ENCODE measurements around the gene MAGEL2. TPM values are rescaled to one million over a fixed set of nuclear protein-coding genes. Genes with fewer than 3 reads are reported as not detected.

MAGEL2 gene
- polyA plus RNA-seq, 1 of the 3 experiments (the other 2 are of a cell fraction) = 0.03 TPM

- no peaks in the 10 kb centered on the region for H3F3A ChIP-seq (replicated peaks; ENCODE audit: insufficient read depth)
- TF ChIP-seq, protein P1, sequence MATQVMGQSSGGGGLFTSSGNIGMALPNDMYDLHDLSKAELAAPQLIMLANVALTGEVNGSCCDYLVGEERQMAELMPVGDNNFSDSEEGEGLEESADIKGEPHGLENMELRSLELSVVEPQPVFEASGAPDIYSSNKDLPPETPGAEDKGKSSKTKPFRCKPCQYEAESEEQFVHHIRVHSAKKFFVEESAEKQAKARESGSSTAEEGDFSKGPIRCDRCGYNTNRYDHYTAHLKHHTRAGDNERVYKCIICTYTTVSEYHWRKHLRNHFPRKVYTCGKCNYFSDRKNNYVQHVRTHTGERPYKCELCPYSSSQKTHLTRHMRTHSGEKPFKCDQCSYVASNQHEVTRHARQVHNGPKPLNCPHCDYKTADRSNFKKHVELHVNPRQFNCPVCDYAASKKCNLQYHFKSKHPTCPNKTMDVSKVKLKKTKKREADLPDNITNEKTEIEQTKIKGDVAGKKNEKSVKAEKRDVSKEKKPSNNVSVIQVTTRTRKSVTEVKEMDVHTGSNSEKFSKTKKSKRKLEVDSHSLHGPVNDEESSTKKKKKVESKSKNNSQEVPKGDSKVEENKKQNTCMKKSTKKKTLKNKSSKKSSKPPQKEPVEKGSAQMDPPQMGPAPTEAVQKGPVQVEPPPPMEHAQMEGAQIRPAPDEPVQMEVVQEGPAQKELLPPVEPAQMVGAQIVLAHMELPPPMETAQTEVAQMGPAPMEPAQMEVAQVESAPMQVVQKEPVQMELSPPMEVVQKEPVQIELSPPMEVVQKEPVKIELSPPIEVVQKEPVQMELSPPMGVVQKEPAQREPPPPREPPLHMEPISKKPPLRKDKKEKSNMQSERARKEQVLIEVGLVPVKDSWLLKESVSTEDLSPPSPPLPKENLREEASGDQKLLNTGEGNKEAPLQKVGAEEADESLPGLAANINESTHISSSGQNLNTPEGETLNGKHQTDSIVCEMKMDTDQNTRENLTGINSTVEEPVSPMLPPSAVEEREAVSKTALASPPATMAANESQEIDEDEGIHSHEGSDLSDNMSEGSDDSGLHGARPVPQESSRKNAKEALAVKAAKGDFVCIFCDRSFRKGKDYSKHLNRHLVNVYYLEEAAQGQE (IDR thresholded peaks at IDR 0.05; ENCODE audit: low read depth, low read length) = no peak
- TF ChIP-seq TAF1 (IDR thresholded peaks at IDR 0.05; ENCODE audit: borderline replicate concordance, low read depth, low read length) (no peak), RAD21 (IDR thresholded peaks at IDR 0.05; ENCODE audit: low read length) (no peak), SMC3 (IDR thresholded peaks at IDR 0.05; ENCODE audit: low read depth, low read length) (no peak), GATA2 (CRISPR knock-in tag; IDR thresholded peaks at IDR 0.05) (no peak), EZH2phosphoT487 (IDR thresholded peaks at IDR 0.05; ENCODE audit: borderline replicate concordance, low read depth) (no peak), RFX5 (IDR thresholded peaks at IDR 0.05; ENCODE audit: low read length) (no peak), PBX3 (IDR thresholded peaks at IDR 0.05) (no peak), GABPA (IDR thresholded peaks at IDR 0.05; ENCODE audit: low read depth) (no peak), IRF3 (IDR thresholded peaks at IDR 0.05; ENCODE audit: low read depth, low read length) (no peak), ELF1 (IDR thresholded peaks at IDR 0.05) (no peak), SIN3A (IDR thresholded peaks at IDR 0.05; ENCODE audit: borderline replicate concordance, low read depth, low read length) (no peak), CHD2 (IDR thresholded peaks at IDR 0.05; ENCODE audit: low read length, partially characterized antibody) (no peak), MEF2A (IDR thresholded peaks at IDR 0.05; ENCODE audit: borderline replicate concordance, low read depth) (no peak), EP300 (IDR thresholded peaks at IDR 0.05; ENCODE audit: borderline replicate concordance in 1 of 2, low read depth in 1 of 2, low read length in 1 of 2) (no peak)
- TF ChIP-seq, protein P2, sequence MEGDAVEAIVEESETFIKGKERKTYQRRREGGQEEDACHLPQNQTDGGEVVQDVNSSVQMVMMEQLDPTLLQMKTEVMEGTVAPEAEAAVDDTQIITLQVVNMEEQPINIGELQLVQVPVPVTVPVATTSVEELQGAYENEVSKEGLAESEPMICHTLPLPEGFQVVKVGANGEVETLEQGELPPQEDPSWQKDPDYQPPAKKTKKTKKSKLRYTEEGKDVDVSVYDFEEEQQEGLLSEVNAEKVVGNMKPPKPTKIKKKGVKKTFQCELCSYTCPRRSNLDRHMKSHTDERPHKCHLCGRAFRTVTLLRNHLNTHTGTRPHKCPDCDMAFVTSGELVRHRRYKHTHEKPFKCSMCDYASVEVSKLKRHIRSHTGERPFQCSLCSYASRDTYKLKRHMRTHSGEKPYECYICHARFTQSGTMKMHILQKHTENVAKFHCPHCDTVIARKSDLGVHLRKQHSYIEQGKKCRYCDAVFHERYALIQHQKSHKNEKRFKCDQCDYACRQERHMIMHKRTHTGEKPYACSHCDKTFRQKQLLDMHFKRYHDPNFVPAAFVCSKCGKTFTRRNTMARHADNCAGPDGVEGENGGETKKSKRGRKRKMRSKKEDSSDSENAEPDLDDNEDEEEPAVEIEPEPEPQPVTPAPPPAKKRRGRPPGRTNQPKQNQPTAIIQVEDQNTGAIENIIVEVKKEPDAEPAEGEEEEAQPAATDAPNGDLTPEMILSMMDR (IDR thresholded peaks at IDR 0.05) = no peak
- H3K27ac ChIP-seq (ENCODE audit: low read depth in 2 of 2, low read length in 1 of 2) = no peak overlapping the region
- POLR2A ChIA-PET = no interaction called here
- no peaks in the 10 kb centered on the region for H3K79me2 ChIP-seq (ENCODE audit: insufficient read depth)
- H3K9me3 ChIP-seq = no peaks in the 10 kb centered on the region
- H3K27me3 ChIP-seq (ENCODE audit: insufficient read depth) = no peaks in the 10 kb centered on the region
- no peak overlapping the region for H2AFZ ChIP-seq (ENCODE audit: low read depth)
- no peaks in the 10 kb centered on the region for H3K9me2 ChIP-seq
- WGBS (ENCODE audit: low lambda C conversion rate) = 2% methylated on average over 3 of the region's 3 CpGs
- DNase-seq = no peak
- CTCF ChIA-PET = no interaction called here
- no peaks in the 10 kb centered on the region for H3K4me1 ChIP-seq (ENCODE audit: control insufficient read depth in 1 of 2, insufficient read depth in 2 of 2, low read depth in 1 of 2, low read length in 1 of 2)
- H3K4me2 ChIP-seq = no peak overlapping the region
- no peaks in the 10 kb centered on the region for H4K20me1 ChIP-seq (ENCODE audit: insufficient read depth)
- no peaks in the 10 kb centered on the region for H3K36me3 ChIP-seq (replicated peaks in 1 of 2; ENCODE audit: control insufficient read depth in 1 of 2, insufficient read depth in 2 of 2, low read length in 1 of 2)
- no peak overlapping the region for H3K9ac ChIP-seq
- no peak overlapping the region for H3K4me3 ChIP-seq (ENCODE audit: low read depth in 2 of 2, low read length in 1 of 2)
Measured at GRCh38 chr15:23671481-23671880, 23.8 kb upstream of the MAGEL2 start.
